ENCODE data around the gene MYBPC1.
"Not testable (repeated sequence)": the region's sequence is repeated elsewhere in the genome, so short reads cannot be mapped to it uniquely, and the experiment has no call there.

Gene MYBPC1

GRCh38 chr12:101654442-101654841, 59.7 kb downstream of the MYBPC1 start:
- Histone ChIP-seq H3K9me3 (ENCODE audit: insufficient read depth, low read depth, low read length) (no peaks in the 10 kb centered on the region), H3K9me2 (replicated peaks; ENCODE audit: low read depth, low read length) (no peaks in the 10 kb centered on the region), H3K36me3 (ENCODE audit: insufficient read depth, low read length) (no peaks in the 10 kb centered on the region), H3K79me2 (ENCODE audit: insufficient read depth, low read length) (no peaks in the 10 kb centered on the region), H3K9ac (ENCODE audit: low read depth, low read length, poor library complexity, severe bottlenecking) (no peak overlapping the region), H4K20me1 (ENCODE audit: insufficient read depth, low read length, poor library complexity, severe bottlenecking) (no peaks in the 10 kb centered on the region), H3F3A (ENCODE audit: low read depth) (no peaks in the 10 kb centered on the region), H3K4me2 (ENCODE audit: low read depth, low read length, poor library complexity, severe bottlenecking) (no peak overlapping the region), H3K27me3 (ENCODE audit: insufficient read depth, low read length, poor library complexity, severe bottlenecking) (no peaks in the 10 kb centered on the region), H2AFZ (ENCODE audit: low read length) (no peak overlapping the region), H3K4me1 (ENCODE audit: insufficient read depth, low read length, poor library complexity, severe bottlenecking) (no peaks in the 10 kb centered on the region), H3K4me3 (ENCODE audit: low read length, poor library complexity, severe bottlenecking) (no peak overlapping the region)
- TF ChIP-seq EZH2phosphoT487 (IDR thresholded peaks at IDR 0.05; ENCODE audit: borderline replicate concordance) (no peak), CTCF (conservative IDR thresholded peaks at IDR 0.05; ENCODE audit: low read length) (no peak)

- no peak overlapping the region for H3K4me2 ChIP-seq (ENCODE audit: low read depth, low read length, poor library complexity, severe bottlenecking)
- no peaks in the 10 kb centered on the region for H3K9me2 ChIP-seq (replicated peaks; ENCODE audit: low read depth, low read length)
- no peak overlapping the region for H3K4me3 ChIP-seq (ENCODE audit: low read length, poor library complexity, severe bottlenecking)
- no peaks in the 10 kb centered on the region for H3F3A ChIP-seq (ENCODE audit: low read depth)
- H3K36me3 ChIP-seq (ENCODE audit: insufficient read depth, low read length) = no peaks in the 10 kb centered on the region
- H3K4me1 ChIP-seq (ENCODE audit: insufficient read depth, low read length, poor library complexity, severe bottlenecking) = no peaks in the 10 kb centered on the region
- H3K79me2 ChIP-seq (ENCODE audit: insufficient read depth, low read length) = no peaks in the 10 kb centered on the region
- no peak overlapping the region for H2AFZ ChIP-seq (ENCODE audit: low read length)
- no peak overlapping the region for H3K9ac ChIP-seq (ENCODE audit: low read depth, low read length, poor library complexity, severe bottlenecking)
- TF ChIP-seq EZH2phosphoT487 (IDR thresholded peaks at IDR 0.05; ENCODE audit: borderline replicate concordance) (no peak), CTCF (conservative IDR thresholded peaks at IDR 0.05; ENCODE audit: low read length) (no peak)
- H3K27me3 ChIP-seq (ENCODE audit: insufficient read depth, low read length, poor library complexity, severe bottlenecking) = no peaks in the 10 kb centered on the region
- H4K20me1 ChIP-seq (ENCODE audit: insufficient read depth, low read length, poor library complexity, severe bottlenecking) = no peaks in the 10 kb centered on the region
- no peaks in the 10 kb centered on the region for H3K9me3 ChIP-seq (ENCODE audit: insufficient read depth, low read depth, low read length)
Measured at GRCh38 chr12:101655393-101655792, 60.6 kb downstream of the MYBPC1 start.

GRCh38 chr12:101660662-101661061, 65.9 kb downstream of the MYBPC1 start:
- not testable (repeated sequence) for H3K4me2 ChIP-seq (ENCODE audit: low read depth, low read length, poor library complexity, severe bottlenecking); H3K4me1 ChIP-seq (ENCODE audit: insufficient read depth, low read length, poor library complexity, severe bottlenecking); H3F3A ChIP-seq (ENCODE audit: low read depth); H3K79me2 ChIP-seq (ENCODE audit: insufficient read depth, low read length); H3K9ac ChIP-seq (ENCODE audit: low read depth, low read length, poor library complexity, severe bottlenecking); H3K27me3 ChIP-seq (ENCODE audit: insufficient read depth, low read length, poor library complexity, severe bottlenecking); H3K9me2 ChIP-seq (replicated peaks; ENCODE audit: low read depth, low read length); H3K4me3 ChIP-seq (ENCODE audit: low read length, poor library complexity, severe bottlenecking); H2AFZ ChIP-seq (ENCODE audit: low read length); H4K20me1 ChIP-seq (ENCODE audit: insufficient read depth, low read length, poor library complexity, severe bottlenecking); H3K36me3 ChIP-seq (ENCODE audit: insufficient read depth, low read length); H3K9me3 ChIP-seq (ENCODE audit: insufficient read depth, low read depth, low read length)

- no peaks in the 10 kb centered on the region for H3K9me3 ChIP-seq (ENCODE audit: insufficient read depth, low read depth, low read length)
- H2AFZ ChIP-seq (ENCODE audit: low read length) = no peak overlapping the region
- H3K4me2 ChIP-seq (ENCODE audit: low read depth, low read length, poor library complexity, severe bottlenecking) = no peak overlapping the region
- TF ChIP-seq CTCF (conservative IDR thresholded peaks at IDR 0.05; ENCODE audit: low read length) (no peak), EZH2phosphoT487 (IDR thresholded peaks at IDR 0.05; ENCODE audit: borderline replicate concordance) (no peak)
- H3K4me3 ChIP-seq (ENCODE audit: low read length, poor library complexity, severe bottlenecking) = no peak overlapping the region
- H3K27me3 ChIP-seq (ENCODE audit: insufficient read depth, low read length, poor library complexity, severe bottlenecking) = no peaks in the 10 kb centered on the region
- H3K79me2 ChIP-seq (ENCODE audit: insufficient read depth, low read length) = no peaks in the 10 kb centered on the region
- H3F3A ChIP-seq (ENCODE audit: low read depth) = no peaks in the 10 kb centered on the region
- H4K20me1 ChIP-seq (ENCODE audit: insufficient read depth, low read length, poor library complexity, severe bottlenecking) = no peaks in the 10 kb centered on the region
- no peak overlapping the region for H3K9ac ChIP-seq (ENCODE audit: low read depth, low read length, poor library complexity, severe bottlenecking)
- H3K36me3 ChIP-seq (ENCODE audit: insufficient read depth, low read length) = no peaks in the 10 kb centered on the region
- no peaks in the 10 kb centered on the region for H3K4me1 ChIP-seq (ENCODE audit: insufficient read depth, low read length, poor library complexity, severe bottlenecking)
- no peaks in the 10 kb centered on the region for H3K9me2 ChIP-seq (replicated peaks; ENCODE audit: low read depth, low read length)
Measured at GRCh38 chr12:101663298-101663697, 68.5 kb downstream of the MYBPC1 start.
